Measurements from ENCODE around the gene MRPS12. TPM values are rescaled to one million over a fixed set of nuclear protein-coding genes. Genes with fewer than 3 reads are reported as not detected.

Gene MRPS12
- total RNA-seq, 1 experiment from 2014 or later, result 88.0 TPM

GRCh38 chr19:38974624-38975213, 44.0 kb downstream of the MRPS12 start:
- Mint-ChIP-seq H3K36me3 (peaks cover 9% of the 10 kb centered on the region; the same call in 1 of the 2 replicates), H3K27ac (peak overlapping the region; percentile 55), H3K4me1 (peaks cover 15% of the 10 kb centered on the region), H3K4me3 (peak overlapping the region; percentile 84), H3K27me3 (ENCODE audit: low read depth) (no peaks in the 10 kb centered on the region), H3K9me3 (peaks cover under 1% of the 10 kb centered on the region; the same call in 1 of the 2 replicates)
- ATAC-seq, result no peak
- DNase-seq (ENCODE audit: low spot score), result no peak
- ChIA-PET CTCF (interaction anchor here (0.6 to 4.5 kb wide), 10 partner anchors 13 to 1169 kb away, joined by 3 to 55 read pairs (median 14); partner anchors contain the start of genes FBXO27, MRPS12 and SARS2), POLR2A (interaction anchor here (1.4 kb wide), 1 partner anchor 44 kb away, joined by 4 read pairs; the partner anchor contains the start of genes MRPS12 and SARS2)
- no peak for TF ChIP-seq NR2C2 (CRISPR knock-in tag; IDR thresholded peaks at IDR 0.05)
- no peak for TF ChIP-seq IRF2 (CRISPR knock-in tag; IDR thresholded peaks at IDR 0.05; ENCODE audit: borderline replicate concordance, low read depth)
- no peak for TF ChIP-seq SP1 (CRISPR knock-in tag; conservative IDR thresholded peaks at IDR 0.05)
- no peak for TF ChIP-seq FOXK1 (CRISPR knock-in tag; IDR thresholded peaks at IDR 0.05)
- TF ChIP-seq SOX15 (CRISPR knock-in tag; IDR thresholded peaks at IDR 0.05), result no peak
- TF ChIP-seq RORB (CRISPR knock-in tag; IDR thresholded peaks at IDR 0.05), result no peak
- no peak for TF ChIP-seq MXD4 (CRISPR knock-in tag; IDR thresholded peaks at IDR 0.05; ENCODE audit: borderline replicate concordance)
- no peak for TF ChIP-seq MYBL2 (CRISPR knock-in tag; IDR thresholded peaks at IDR 0.05)
- no peak for TF ChIP-seq ZSCAN18 (CRISPR knock-in tag; IDR thresholded peaks at IDR 0.05)
- TF ChIP-seq ZNF121 (CRISPR knock-in tag; IDR thresholded peaks at IDR 0.05), result no peak

- peaks cover 7% of the 10 kb centered on the region for H3K9me3 Mint-ChIP-seq
- peak within 1 kb of the TSS; percentile 97 for H3K4me3 Mint-ChIP-seq
- POLR2A ChIA-PET, result interaction anchor here (1.4 to 1.8 kb wide), 2 partner anchors 45 to 57 kb away, joined by 4 to 6 read pairs; partner anchors contain the start of genes FBXO27, MRPS12 and SARS2
- peak within 1 kb of the TSS; percentile 98 for H3K27ac Mint-ChIP-seq
- peaks cover 12% of the 10 kb centered on the region for H3K36me3 Mint-ChIP-seq
- DNase-seq (ENCODE audit: low spot score) (peak; percentile 58), ATAC-seq (peak; percentile 53)
- peaks cover 15% of the 10 kb centered on the region for H3K4me1 Mint-ChIP-seq
- peaks cover under 1% of the 10 kb centered on the region; the same call in 1 of the 2 replicates for H3K27me3 Mint-ChIP-seq (ENCODE audit: low read depth)
- CTCF ChIA-PET, result interaction anchor here (0.6 to 4.5 kb wide), 28 partner anchors 9 to 1168 kb away, joined by 3 to 55 read pairs (median 6); partner anchors contain the start of genes ACP7, FBXO27, MRPS12 and SAMD4B
- TF ChIP-seq ATF1 (CRISPR knock-in tag; IDR thresholded peaks at IDR 0.05), result no peak
- TF ChIP-seq, protein P1, sequence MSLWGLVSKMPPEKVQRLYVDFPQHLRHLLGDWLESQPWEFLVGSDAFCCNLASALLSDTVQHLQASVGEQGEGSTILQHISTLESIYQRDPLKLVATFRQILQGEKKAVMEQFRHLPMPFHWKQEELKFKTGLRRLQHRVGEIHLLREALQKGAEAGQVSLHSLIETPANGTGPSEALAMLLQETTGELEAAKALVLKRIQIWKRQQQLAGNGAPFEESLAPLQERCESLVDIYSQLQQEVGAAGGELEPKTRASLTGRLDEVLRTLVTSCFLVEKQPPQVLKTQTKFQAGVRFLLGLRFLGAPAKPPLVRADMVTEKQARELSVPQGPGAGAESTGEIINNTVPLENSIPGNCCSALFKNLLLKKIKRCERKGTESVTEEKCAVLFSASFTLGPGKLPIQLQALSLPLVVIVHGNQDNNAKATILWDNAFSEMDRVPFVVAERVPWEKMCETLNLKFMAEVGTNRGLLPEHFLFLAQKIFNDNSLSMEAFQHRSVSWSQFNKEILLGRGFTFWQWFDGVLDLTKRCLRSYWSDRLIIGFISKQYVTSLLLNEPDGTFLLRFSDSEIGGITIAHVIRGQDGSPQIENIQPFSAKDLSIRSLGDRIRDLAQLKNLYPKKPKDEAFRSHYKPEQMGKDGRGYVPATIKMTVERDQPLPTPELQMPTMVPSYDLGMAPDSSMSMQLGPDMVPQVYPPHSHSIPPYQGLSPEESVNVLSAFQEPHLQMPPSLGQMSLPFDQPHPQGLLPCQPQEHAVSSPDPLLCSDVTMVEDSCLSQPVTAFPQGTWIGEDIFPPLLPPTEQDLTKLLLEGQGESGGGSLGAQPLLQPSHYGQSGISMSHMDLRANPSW (CRISPR knock-in tag; conservative IDR thresholded peaks at IDR 0.05; ENCODE audit: low read depth), result no peak
- TF ChIP-seq, protein P2, sequence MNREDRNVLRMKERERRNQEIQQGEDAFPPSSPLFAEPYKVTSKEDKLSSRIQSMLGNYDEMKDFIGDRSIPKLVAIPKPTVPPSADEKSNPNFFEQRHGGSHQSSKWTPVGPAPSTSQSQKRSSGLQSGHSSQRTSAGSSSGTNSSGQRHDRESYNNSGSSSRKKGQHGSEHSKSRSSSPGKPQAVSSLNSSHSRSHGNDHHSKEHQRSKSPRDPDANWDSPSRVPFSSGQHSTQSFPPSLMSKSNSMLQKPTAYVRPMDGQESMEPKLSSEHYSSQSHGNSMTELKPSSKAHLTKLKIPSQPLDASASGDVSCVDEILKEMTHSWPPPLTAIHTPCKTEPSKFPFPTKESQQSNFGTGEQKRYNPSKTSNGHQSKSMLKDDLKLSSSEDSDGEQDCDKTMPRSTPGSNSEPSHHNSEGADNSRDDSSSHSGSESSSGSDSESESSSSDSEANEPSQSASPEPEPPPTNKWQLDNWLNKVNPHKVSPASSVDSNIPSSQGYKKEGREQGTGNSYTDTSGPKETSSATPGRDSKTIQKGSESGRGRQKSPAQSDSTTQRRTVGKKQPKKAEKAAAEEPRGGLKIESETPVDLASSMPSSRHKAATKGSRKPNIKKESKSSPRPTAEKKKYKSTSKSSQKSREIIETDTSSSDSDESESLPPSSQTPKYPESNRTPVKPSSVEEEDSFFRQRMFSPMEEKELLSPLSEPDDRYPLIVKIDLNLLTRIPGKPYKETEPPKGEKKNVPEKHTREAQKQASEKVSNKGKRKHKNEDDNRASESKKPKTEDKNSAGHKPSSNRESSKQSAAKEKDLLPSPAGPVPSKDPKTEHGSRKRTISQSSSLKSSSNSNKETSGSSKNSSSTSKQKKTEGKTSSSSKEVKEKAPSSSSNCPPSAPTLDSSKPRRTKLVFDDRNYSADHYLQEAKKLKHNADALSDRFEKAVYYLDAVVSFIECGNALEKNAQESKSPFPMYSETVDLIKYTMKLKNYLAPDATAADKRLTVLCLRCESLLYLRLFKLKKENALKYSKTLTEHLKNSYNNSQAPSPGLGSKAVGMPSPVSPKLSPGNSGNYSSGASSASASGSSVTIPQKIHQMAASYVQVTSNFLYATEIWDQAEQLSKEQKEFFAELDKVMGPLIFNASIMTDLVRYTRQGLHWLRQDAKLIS (CRISPR knock-in tag; IDR thresholded peaks at IDR 0.05; ENCODE audit: borderline replicate concordance), result no peak
- no peak for TF ChIP-seq PRDM15 (CRISPR knock-in tag; IDR thresholded peaks at IDR 0.05)
- TF ChIP-seq, protein P3, sequence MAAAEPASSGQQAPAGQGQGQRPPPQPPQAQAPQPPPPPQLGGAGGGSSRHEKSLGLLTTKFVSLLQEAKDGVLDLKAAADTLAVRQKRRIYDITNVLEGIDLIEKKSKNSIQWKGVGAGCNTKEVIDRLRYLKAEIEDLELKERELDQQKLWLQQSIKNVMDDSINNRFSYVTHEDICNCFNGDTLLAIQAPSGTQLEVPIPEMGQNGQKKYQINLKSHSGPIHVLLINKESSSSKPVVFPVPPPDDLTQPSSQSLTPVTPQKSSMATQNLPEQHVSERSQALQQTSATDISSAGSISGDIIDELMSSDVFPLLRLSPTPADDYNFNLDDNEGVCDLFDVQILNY (CRISPR knock-in tag; IDR thresholded peaks at IDR 0.05), result peak; percentile 3; the same call in 1 of the 2 replicates
- peak; percentile 52; the same call in 1 of the 2 replicates for TF ChIP-seq USF1 (CRISPR knock-in tag; IDR thresholded peaks at IDR 0.05)
- TF ChIP-seq SP1 (CRISPR knock-in tag; conservative IDR thresholded peaks at IDR 0.05), result peak; percentile 39; the same call in 1 of the 2 replicates
- TF ChIP-seq FOXP1 (CRISPR knock-in tag; IDR thresholded peaks at IDR 0.05; ENCODE audit: borderline replicate concordance), result peak; percentile 66; the same call in 1 of the 2 replicates
- peak; percentile 72 for TF ChIP-seq ZNF423 (CRISPR knock-in tag; IDR thresholded peaks at IDR 0.05)
- no peak for TF ChIP-seq ETV6 (CRISPR knock-in tag; IDR thresholded peaks at IDR 0.05)
- no peak for TF ChIP-seq PRRX2 (CRISPR knock-in tag; IDR thresholded peaks at IDR 0.05)
Observed at GRCh38 chr19:38975214-38975860, 44.6 kb downstream of the MRPS12 start, which contains the start of gene FBXO17. Gene FBXO17 (minus strand): TSS chr19:38975742. CDS start chr19:38950319, 25,423 bp downstream.

All from WTC11 (cell line).